ENCODE data around the gene ADRA1B.

DNA sequence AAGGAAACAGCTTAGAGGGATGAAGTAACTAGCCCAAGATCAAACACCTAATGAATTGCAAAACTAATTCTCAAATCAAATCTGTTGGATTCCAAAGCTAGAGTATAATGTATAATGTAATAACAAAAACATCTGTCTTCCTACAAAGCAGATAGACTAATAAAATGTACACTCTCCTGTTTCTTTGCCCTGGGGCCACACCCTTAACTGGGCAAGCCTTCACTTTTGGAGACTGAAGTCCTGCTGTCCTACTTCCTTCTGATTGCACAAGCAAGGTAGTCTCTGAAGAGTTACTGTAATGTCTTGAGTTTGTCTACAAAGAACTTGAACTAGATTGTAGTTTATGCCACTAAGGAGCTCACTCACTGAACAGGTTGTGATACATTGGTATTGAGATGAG lies 95.2 kb downstream of the ADRA1B start:
- TF ChIP-seq, protein P1, sequence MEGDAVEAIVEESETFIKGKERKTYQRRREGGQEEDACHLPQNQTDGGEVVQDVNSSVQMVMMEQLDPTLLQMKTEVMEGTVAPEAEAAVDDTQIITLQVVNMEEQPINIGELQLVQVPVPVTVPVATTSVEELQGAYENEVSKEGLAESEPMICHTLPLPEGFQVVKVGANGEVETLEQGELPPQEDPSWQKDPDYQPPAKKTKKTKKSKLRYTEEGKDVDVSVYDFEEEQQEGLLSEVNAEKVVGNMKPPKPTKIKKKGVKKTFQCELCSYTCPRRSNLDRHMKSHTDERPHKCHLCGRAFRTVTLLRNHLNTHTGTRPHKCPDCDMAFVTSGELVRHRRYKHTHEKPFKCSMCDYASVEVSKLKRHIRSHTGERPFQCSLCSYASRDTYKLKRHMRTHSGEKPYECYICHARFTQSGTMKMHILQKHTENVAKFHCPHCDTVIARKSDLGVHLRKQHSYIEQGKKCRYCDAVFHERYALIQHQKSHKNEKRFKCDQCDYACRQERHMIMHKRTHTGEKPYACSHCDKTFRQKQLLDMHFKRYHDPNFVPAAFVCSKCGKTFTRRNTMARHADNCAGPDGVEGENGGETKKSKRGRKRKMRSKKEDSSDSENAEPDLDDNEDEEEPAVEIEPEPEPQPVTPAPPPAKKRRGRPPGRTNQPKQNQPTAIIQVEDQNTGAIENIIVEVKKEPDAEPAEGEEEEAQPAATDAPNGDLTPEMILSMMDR (IDR thresholded peaks at IDR 0.05; ENCODE audit: low read depth, low read length), result no peak
- TF ChIP-seq, protein P2, sequence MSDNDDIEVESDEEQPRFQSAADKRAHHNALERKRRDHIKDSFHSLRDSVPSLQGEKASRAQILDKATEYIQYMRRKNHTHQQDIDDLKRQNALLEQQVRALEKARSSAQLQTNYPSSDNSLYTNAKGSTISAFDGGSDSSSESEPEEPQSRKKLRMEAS (IDR thresholded peaks at IDR 0.05; ENCODE audit: low read depth, low read length), result no peak
- no peak for TF ChIP-seq POLR2A (IDR thresholded peaks at IDR 0.05; ENCODE audit: extremely low read depth, insufficient read length)
- TF ChIP-seq MYC (IDR thresholded peaks at IDR 0.05; ENCODE audit: low read depth, low read length), result no peak

All from NB4 (cell line).